Astrocyte (in vitro differentiated cells and primary cell): ENCODE measurements around the gene MRPL19.

Experiments used
- EZH2 ChIP-seq: IDR thresholded peaks from 2 replicates; pipeline ENCODE4 v1.6.1; 2012; ENCODE audit warnings: mild to moderate bottlenecking, low read length, inconsistent platforms; ENCODE audit not compliant: insufficient read depth
- TF ChIP-seq, protein P1 (sequence below): IDR thresholded peaks from 2 replicates; pipeline ENCODE4 v1.5.1; 2011; ENCODE audit warnings: low read depth, mild to moderate bottlenecking, inconsistent platforms, low read length, moderate library complexity; ENCODE audit not compliant: insufficient read depth

DNA sequence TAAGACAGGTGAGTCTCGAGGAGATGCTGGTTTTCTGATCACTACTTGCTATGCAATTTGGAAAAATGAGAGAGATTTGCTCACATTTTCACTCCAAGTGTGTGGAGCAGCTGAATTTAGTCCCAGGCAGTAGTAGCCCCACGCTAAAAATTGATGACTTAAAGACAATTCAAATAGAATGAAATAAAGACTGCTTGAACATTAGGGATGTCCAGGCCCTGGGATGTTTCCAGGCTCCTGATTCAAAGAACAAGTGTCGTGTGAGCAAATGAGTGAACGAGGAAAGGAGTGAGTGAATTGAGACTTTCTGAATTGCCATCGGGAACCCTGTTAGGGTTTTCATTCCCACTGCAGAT, 37.3 kb upstream of the MRPL19 start:
- TF ChIP-seq, protein P1, sequence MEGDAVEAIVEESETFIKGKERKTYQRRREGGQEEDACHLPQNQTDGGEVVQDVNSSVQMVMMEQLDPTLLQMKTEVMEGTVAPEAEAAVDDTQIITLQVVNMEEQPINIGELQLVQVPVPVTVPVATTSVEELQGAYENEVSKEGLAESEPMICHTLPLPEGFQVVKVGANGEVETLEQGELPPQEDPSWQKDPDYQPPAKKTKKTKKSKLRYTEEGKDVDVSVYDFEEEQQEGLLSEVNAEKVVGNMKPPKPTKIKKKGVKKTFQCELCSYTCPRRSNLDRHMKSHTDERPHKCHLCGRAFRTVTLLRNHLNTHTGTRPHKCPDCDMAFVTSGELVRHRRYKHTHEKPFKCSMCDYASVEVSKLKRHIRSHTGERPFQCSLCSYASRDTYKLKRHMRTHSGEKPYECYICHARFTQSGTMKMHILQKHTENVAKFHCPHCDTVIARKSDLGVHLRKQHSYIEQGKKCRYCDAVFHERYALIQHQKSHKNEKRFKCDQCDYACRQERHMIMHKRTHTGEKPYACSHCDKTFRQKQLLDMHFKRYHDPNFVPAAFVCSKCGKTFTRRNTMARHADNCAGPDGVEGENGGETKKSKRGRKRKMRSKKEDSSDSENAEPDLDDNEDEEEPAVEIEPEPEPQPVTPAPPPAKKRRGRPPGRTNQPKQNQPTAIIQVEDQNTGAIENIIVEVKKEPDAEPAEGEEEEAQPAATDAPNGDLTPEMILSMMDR: no peak
- TF ChIP-seq EZH2: no peak
